H9 (cell line): ENCODE data around the gene CYB561D1. TPM values are rescaled to one million over a fixed set of nuclear protein-coding genes. Genes with fewer than 3 reads are reported as not detected.

Experiments
- DNase-seq: peaks from one replicate; pipeline ENCODE4 v3.0.0-alpha.2; 2017
- H2AFZ ChIP-seq: one replicate; pipeline ENCODE4 v1.6.1; 2013; ENCODE audit warnings: mild to moderate bottlenecking, low read length, control low read depth, moderate library complexity
- H2AK5ac ChIP-seq: 2 replicates; pipeline ENCODE4 v1.6.1; 2013; ENCODE audit warnings: low read length, control low read depth, mixed read lengths; ENCODE audit not compliant: insufficient read length
- H2BK120ac ChIP-seq: one replicate; pipeline ENCODE4 v1.6.1; 2013; ENCODE audit warnings: low read depth, mild to moderate bottlenecking, low read length, control low read depth, inconsistent platforms; ENCODE audit not compliant: poor library complexity, severe bottlenecking
- H2BK12ac ChIP-seq: 2 replicates; pipeline ENCODE4 v1.6.1; 2013; ENCODE audit warnings: low read length, control low read depth, mixed read lengths, low read depth; ENCODE audit not compliant: insufficient read length
- H2BK15ac ChIP-seq: 2 replicates; pipeline ENCODE4 v1.6.1; 2013; ENCODE audit warnings: low read depth, low read length, control low read depth
- H2BK20ac ChIP-seq: one replicate; pipeline ENCODE4 v1.6.1; 2013; ENCODE audit warnings: low read depth, mild to moderate bottlenecking, low read length, control low read depth, inconsistent platforms; ENCODE audit not compliant: poor library complexity, severe bottlenecking
- H2BK5ac ChIP-seq: 2 replicates; pipeline ENCODE4 v1.6.1; 2013; ENCODE audit warnings: low read length, control low read depth, mixed read lengths; ENCODE audit not compliant: insufficient read length
- H3K14ac ChIP-seq: 2 replicates; pipeline ENCODE4 v1.6.1; 2013; ENCODE audit warnings: low read length, control low read depth; ENCODE audit not compliant: insufficient read depth
- H3K18ac ChIP-seq: 2 replicates; pipeline ENCODE4 v1.6.1; 2013; ENCODE audit warnings: low read depth, mild to moderate bottlenecking, mixed read lengths, low read length, control low read depth; ENCODE audit not compliant: insufficient read length
- H3K23ac ChIP-seq: 2 replicates; pipeline ENCODE4 v1.6.1; 2013; ENCODE audit warnings: low read length, control low read depth, mixed read lengths, low read depth; ENCODE audit not compliant: insufficient read length
- H3K23me2 ChIP-seq: 2 replicates; pipeline ENCODE4 v1.6.1; 2013; ENCODE audit warnings: low read depth, mild to moderate bottlenecking, mixed read lengths, low read length, control low read depth; ENCODE audit not compliant: insufficient read length, poor library complexity, severe bottlenecking
- H3K27ac ChIP-seq: 2 replicates; pipeline ENCODE4 v1.5.1; 2013; ENCODE audit warnings: low read length, control low read depth, mixed read lengths, low read depth; ENCODE audit not compliant: insufficient read length
- H3K27me3 ChIP-seq: 2 replicates; pipeline ENCODE4 v1.6.1; 2013; ENCODE audit warnings: low read length, control low read depth, inconsistent platforms; ENCODE audit not compliant: insufficient read depth
- H3K4ac ChIP-seq: 2 replicates; pipeline ENCODE4 v1.6.1; 2013; ENCODE audit warnings: low read depth, mild to moderate bottlenecking, control low read depth, inconsistent platforms, low read length, moderate library complexity
- H3K4me1 ChIP-seq: 2 replicates; pipeline ENCODE4 v1.6.1; 2013; ENCODE audit warnings: low read length, control low read depth, inconsistent platforms; ENCODE audit not compliant: insufficient read depth
- H3K4me2 ChIP-seq: 2 replicates; pipeline ENCODE4 v1.6.1; 2013; ENCODE audit warnings: low read length, control low read depth, mixed read lengths; ENCODE audit not compliant: insufficient read length, insufficient read depth
- H3K56ac ChIP-seq: 2 replicates; pipeline ENCODE4 v1.6.1; 2013; ENCODE audit warnings: low read depth, mild to moderate bottlenecking, mixed read lengths, low read length, control low read depth; ENCODE audit not compliant: insufficient read length
- H3K79me1 ChIP-seq: 2 replicates; pipeline ENCODE4 v1.6.1; 2013; ENCODE audit warnings: low read depth, mild to moderate bottlenecking, moderate library complexity, low read length, control low read depth, inconsistent platforms; ENCODE audit not compliant: insufficient read depth, poor library complexity, severe bottlenecking
- H3K79me2 ChIP-seq: 2 replicates; pipeline ENCODE4 v1.6.1; 2013; ENCODE audit warnings: low read length, control low read depth, inconsistent platforms; ENCODE audit not compliant: insufficient read depth
- H3K9ac ChIP-seq: 2 replicates; pipeline ENCODE4 v1.6.1; 2013; ENCODE audit warnings: low read length, control low read depth, mixed read lengths; ENCODE audit not compliant: insufficient read length; ENCODE audit errors: extremely low read depth
- H3K9me3 ChIP-seq: one replicate; pipeline ENCODE4 v1.6.1; 2013; ENCODE audit warnings: low read depth, low read length, inconsistent platforms; ENCODE audit not compliant: control insufficient read depth
- H3T11ph ChIP-seq: one replicate; pipeline ENCODE4 v1.6.1; 2013; ENCODE audit warnings: mild to moderate bottlenecking, low read length, control low read depth, inconsistent platforms
- H4K20me1 ChIP-seq: one replicate; pipeline ENCODE4 v1.6.1; 2013; ENCODE audit not compliant: control insufficient read depth, insufficient read length, insufficient read depth
- H4K5ac ChIP-seq: 2 replicates; pipeline ENCODE4 v1.6.1; 2013; ENCODE audit warnings: low read depth, mild to moderate bottlenecking, mixed read lengths, low read length, control low read depth; ENCODE audit not compliant: insufficient read length
- H4K8ac ChIP-seq: replicated peaks from 2 replicates; pipeline ENCODE4 v1.6.1; 2013; ENCODE audit warnings: low read length, control low read depth, mixed read lengths, low read depth; ENCODE audit not compliant: insufficient read length
- H4K91ac ChIP-seq: 2 replicates; pipeline ENCODE4 v1.6.1; 2013; ENCODE audit warnings: low read depth, mild to moderate bottlenecking, moderate library complexity, mixed read lengths, low read length, control low read depth; ENCODE audit not compliant: insufficient read length
- H3K27ac Mint-ChIP-seq, 3 experiments: 2 replicates in 2 of 3; 3 replicates in 1 of 3; pipeline ENCODE4 v1.8.0; 2020 to 2021; ENCODE audit warnings: mixed read lengths in 3 of 3, mild to moderate bottlenecking in 1 of 3, moderate library complexity in 1 of 3
- H3K27me3 Mint-ChIP-seq: 2 replicates; pipeline ENCODE4 v1.8.0; 2021; ENCODE audit warnings: low read depth, mild to moderate bottlenecking, moderate library complexity, mixed read lengths
- H3K36me3 Mint-ChIP-seq, 3 experiments: 2 replicates in 2 of 3; 3 replicates in 1 of 3; pipeline ENCODE4 v1.8.0; 2020 to 2021; ENCODE audit warnings: low read depth in 3 of 3, mixed read lengths in 3 of 3; ENCODE audit not compliant: insufficient read depth in 1 of 3
- H3K4me1 Mint-ChIP-seq, 2 experiments: 2 replicates each; pipeline ENCODE4 v1.8.0; 2020; ENCODE audit warnings: mixed read lengths in 2 of 2
- H3K4me3 Mint-ChIP-seq, 2 experiments: 2 replicates in 1 of 2; 3 replicates in 1 of 2; pipeline ENCODE4 v1.8.0; 2020 to 2021; ENCODE audit warnings: mild to moderate bottlenecking in 2 of 2, mixed read lengths in 2 of 2, moderate library complexity in 1 of 2
- H3K9me3 Mint-ChIP-seq, 2 experiments: 2 replicates in 1 of 2; 3 replicates in 1 of 2; pipeline ENCODE4 v1.8.0; 2020; ENCODE audit warnings: mild to moderate bottlenecking in 2 of 2, mixed read lengths in 2 of 2, moderate library complexity in 1 of 2
- CTCF ChIP-seq: fragments of 200-600 bp; sonication (generic); conservative IDR thresholded peaks from 3 replicates; pipeline ENCODE4 v1.8.0; 2021; ENCODE audit warnings: antibody characterized with exemption, mild to moderate bottlenecking
- WGBS: extraction: QIAGEN DNeasy Blood & Tissue Kit; methylation state at CpG from one replicate; pipeline ENCODE4 v1.1.7; 2013; ENCODE audit warnings: missing lambda C conversion rate, low lambda C conversion rate, mixed read lengths; ENCODE audit not compliant: insufficient read length; ENCODE audit errors: extremely low coverage; 5-methylcytosine and 5-hydroxymethylcytosine counted together
- total RNA-seq: library from RNA; stranded (reverse); gene quantifications from 2 replicates; pipeline ENCODE4 v1.2.1, GENCODE V29; 2021

Gene CYB561D1
- total RNA-seq, 1 experiment from 2014 or later, result 6.5 TPM

- Histone ChIP-seq H3K9ac (no peak overlapping the region), H3K14ac (no peak overlapping the region), H3T11ph (no peak overlapping the region), H4K20me1 (no peaks in the 10 kb centered on the region), H4K5ac (no peak overlapping the region), H3K9me3 (no peaks in the 10 kb centered on the region), H2BK20ac (no peak overlapping the region), H2AK5ac (no peak overlapping the region), H3K23ac (no peak overlapping the region), H3K4me2 (no peak overlapping the region), H2BK12ac (no peak overlapping the region), H2BK15ac (no peak overlapping the region), H2BK5ac (no peak overlapping the region), H4K8ac (no peak overlapping the region), H4K91ac (no peak overlapping the region), H3K23me2 (no peaks in the 10 kb centered on the region), H2BK120ac (no peak overlapping the region), H3K18ac (no peak overlapping the region), H2AFZ (no peak overlapping the region), H3K27ac (no peak overlapping the region), H3K27me3 (0 out of 2 replicates have a peak, but pooled peaks cover 2% of the 10 kb centered on the region), H3K56ac (no peak overlapping the region), H3K79me2 (no peaks in the 10 kb centered on the region), H3K4ac (no peak overlapping the region), H3K4me1 (no peaks in the 10 kb centered on the region), H3K79me1 (no peaks in the 10 kb centered on the region)
- no CpG with 5 or more reads among the region's 1 CpG for WGBS
- Mint-ChIP-seq H3K27ac (no peak overlapping the region; a peak in 1 of 7 replicates), H3K9me3 (peaks cover 0 to 3% of the 10 kb centered on the region in 2 experiments; a peak in 2 of 5 replicates), H3K4me3 (no peak overlapping the region), H3K27me3 (peaks cover 50% of the 10 kb centered on the region), H3K36me3 (no peaks in the 10 kb centered on the region), H3K4me1 (peaks cover 8 to 11% of the 10 kb centered on the region in 2 experiments)
- TF ChIP-seq CTCF, result no peak
- peak; percentile 4 for DNase-seq
Observed at GRCh38 chr1:109474697-109475096, 19.2 kb upstream of the CYB561D1 start.
